Activated CD8-positive, alpha-beta T cell treated with anti-CD3 and anti-CD28 coated beads for 36 hours (primary cell): Measurements from ENCODE around the gene GDF15. TPM values are rescaled to one million over a fixed set of nuclear protein-coding genes. Genes with fewer than 3 reads are reported as not detected.

Source experiments
- ATAC-seq: fragments of 200-7000 bp; cut with Tn5 transposase; one replicate; pipeline ENCODE4 v1.10.0; 2021; ENCODE audit warnings: mild to moderate bottlenecking, moderate library complexity
- CTCF ChIA-PET: fragments of 350-600 bp; sonication (Branson Sonifier 250); formaldehyde crosslinking; loops from one replicate; lab custom pipeline; 2021; ENCODE audit warnings: antibody characterized with exemption; lab: Charles Lee
- POLR2A ChIA-PET: fragments of 350-600 bp; sonication (Branson Sonifier 250); formaldehyde crosslinking; loops from one replicate; lab custom pipeline; 2021; ENCODE audit warnings: antibody characterized with exemption; lab: Charles Lee
- DNase-seq: peaks from one replicate; pipeline ENCODE4 v3.0.0-alpha.2; 2020
- H3K27ac Mint-ChIP-seq: one replicate; pipeline ENCODE4 v1.8.0; 2021; ENCODE audit warnings: mild to moderate bottlenecking, mixed read lengths
- H3K27me3 Mint-ChIP-seq: one replicate; pipeline ENCODE4 v1.8.0; 2021; ENCODE audit warnings: mixed read lengths
- H3K36me3 Mint-ChIP-seq: one replicate; pipeline ENCODE4 v1.8.0; 2021; ENCODE audit warnings: low read depth, mixed read lengths
- H3K4me1 Mint-ChIP-seq: one replicate; pipeline ENCODE4 v1.8.0; 2021; ENCODE audit warnings: low read depth, mixed read lengths
- H3K4me3 Mint-ChIP-seq: one replicate; pipeline ENCODE4 v1.8.0; 2021; ENCODE audit warnings: mild to moderate bottlenecking, moderate library complexity, mixed read lengths
- H3K9me3 Mint-ChIP-seq: one replicate; pipeline ENCODE4 v1.8.0; 2021; ENCODE audit warnings: mixed read lengths
- CTCF ChIP-seq: fragments of 200-600 bp; IDR thresholded peaks from one replicate; pipeline ENCODE4 v1.8.0; 2022; ENCODE audit warnings: antibody characterized with exemption, mild to moderate bottlenecking
- intact Hi-C: fragments of 100-400 bp; cut with micrococcal nuclease; formaldehyde crosslinking; loops from one replicate; pipeline ENCODE4 v1.10.0; 2022
- microRNA-seq: library from miRNA; unstranded; fragments of <30 nt; microRNA quantifications from one replicate; pipeline ENCODE4 v1.2.0, GENCODE V29; 2022; ENCODE audit warnings: borderline microRNAs expressed, borderline replicate concordance
- total RNA-seq, 2 experiments: library from RNA; stranded (reverse); gene quantifications; one replicate each; pipeline ENCODE4 v1.2.3, GENCODE V29; 2021

The GDF15 gene
- total RNA-seq, 2 experiments from 2014 or later = not detected

- Mint-ChIP-seq H3K9me3 (peaks cover 3% of the 10 kb centered on the region), H3K4me1 (peaks cover 30% of the 10 kb centered on the region), H3K36me3 (peaks cover 24% of the 10 kb centered on the region), H3K27ac (no peak overlapping the region), H3K4me3 (no peak overlapping the region), H3K27me3 (no peaks in the 10 kb centered on the region)
- TF ChIP-seq CTCF = no peak
- intact Hi-C loops = no loop called here
- no peak for DNase-seq
- ATAC-seq = no peak
- ChIA-PET POLR2A (interaction anchor here (1.1 kb wide), 1 partner anchor 22 kb away, joined by 3 read pairs; no protein-coding TSS in a partner anchor), CTCF (interaction anchor here (1.1 to 3.4 kb wide), 2 partner anchors 12 to 17 kb away, joined by 3 to 23 read pairs; no protein-coding TSS in a partner anchor)
These were observed 52.5 kb downstream of the GDF15 start for GRCh38 chr19:18438331-18439024.

Small RNAs within 50 kb of the gene (microRNA-seq; reads per million reads assigned to microRNA genes)
- gene MIR3189 = not detected

Other genes with a start within 250 kb of the GDF15 start
- 10 to 100 TPM; 15.0 to 15.8 TPM for gene PIK3R2, start 233.0 kb upstream of the GDF15 start, total RNA-seq
- 10 to 100 TPM; 21.9 to 22.9 TPM for gene IFI30, start 212.3 kb upstream of the GDF15 start, total RNA-seq
- gene MPV17L2, start 192.9 kb upstream of the GDF15 start, total RNA-seq = 1 to 10 TPM; 8.5 to 9.6 TPM
- gene RAB3A, start 182.1 kb upstream of the GDF15 start, total RNA-seq = 10 to 100 TPM in 1 of 2 experiments, 1 to 10 TPM in 1; 8.9 to 11.3 TPM
- gene PDE4C, start 159.7 kb upstream of the GDF15 start, total RNA-seq = under 1 TPM in 1 of 2 experiments, not detected in 1; 0.38 TPM
- gene IQCN, start 111.7 kb upstream of the GDF15 start, total RNA-seq = under 1 TPM; 0.59 to 0.69 TPM
- 100 to 1,000 TPM; 527 to 530 TPM for gene JUND, start 104.5 kb upstream of the GDF15 start, total RNA-seq
- 100 to 1,000 TPM; 426 to 433 TPM for gene LSM4, start 63.1 kb upstream of the GDF15 start, total RNA-seq
- 10 to 100 TPM; 21.7 to 23.9 TPM for gene PGPEP1, start 45.6 kb upstream of the GDF15 start, total RNA-seq
- not detected for gene LRRC25, start 11.5 kb downstream of the GDF15 start, total RNA-seq
- gene SSBP4, start 33.2 kb downstream of the GDF15 start, total RNA-seq = 100 to 1,000 TPM in 1 of 2 experiments, 10 to 100 TPM in 1; 98.2 to 102 TPM
- gene ISYNA1, start 52.0 kb downstream of the GDF15 start, total RNA-seq = 10 to 100 TPM; 48.6 to 54.9 TPM
- gene ELL, start 135.9 kb downstream of the GDF15 start, total RNA-seq = 10 to 100 TPM; 20.1 to 21.9 TPM
- 100 to 1,000 TPM; 216 to 220 TPM for gene FKBP8, start 157.4 kb downstream of the GDF15 start, total RNA-seq
- 100 to 1,000 TPM; 137 to 142 TPM for gene KXD1, start 171.7 kb downstream of the GDF15 start, total RNA-seq
- gene UBA52, start 185.7 kb downstream of the GDF15 start, total RNA-seq = 1,000 to 10,000 TPM; 1,795 to 1,837 TPM
- gene REX1BD, start 202.6 kb downstream of the GDF15 start, total RNA-seq = 10 to 100 TPM; 61.2 to 65.1 TPM
- not detected for gene CRLF1, start 220.6 kb downstream of the GDF15 start, total RNA-seq
- not detected for gene TMEM59L, start 226.7 kb downstream of the GDF15 start, total RNA-seq